Lung (tissue), 12 donors: ENCODE data around the gene NSF. TPM values are rescaled to one million over a fixed set of nuclear protein-coding genes. Genes with fewer than 3 reads are reported as not detected.

Experiments
- ATAC-seq: fragments of 200-7000 bp; cut with Tn5 transposase; one replicate; pipeline ENCODE4 v1.9.1; 2020; ENCODE audit warnings: moderate number of reproducible peaks; ENCODE audit not compliant: insufficient read depth, low FRiP score
- DNase-seq, 3 donors: peaks; one replicate each; pipeline ENCODE4 v3.0.0-alpha.2; 2013 to 2017
- H3K27ac ChIP-seq, 2 donors: one replicate each; pipeline ENCODE4 v1.5.1; 2013; ENCODE audit warnings: mild to moderate bottlenecking in 2 of 2, moderate library complexity in 2 of 2, control low read depth in 1 of 2, inconsistent platforms in 1 of 2, low read depth in 1 of 2, low read length in 1 of 2
- H3K27me3 ChIP-seq, 3 donors: one replicate each; pipeline ENCODE4 v1.5.1; 2013; ENCODE audit warnings: low read length in 2 of 3; ENCODE audit not compliant: control insufficient read depth in 3 of 3, insufficient read depth in 3 of 3
- H3K36me3 ChIP-seq, 4 donors: one replicate each; pipeline ENCODE4 v1.5.1; 2013; ENCODE audit warnings: low read length in 4 of 4, mild to moderate bottlenecking in 1 of 4, moderate library complexity in 1 of 4; ENCODE audit not compliant: control insufficient read depth in 4 of 4, insufficient read depth in 4 of 4
- H3K4me1 ChIP-seq, 5 donors: one replicate each; pipeline ENCODE4 v1.5.1; 2013; ENCODE audit warnings: low read length in 5 of 5, mild to moderate bottlenecking in 2 of 5, moderate library complexity in 1 of 5; ENCODE audit not compliant: control insufficient read depth in 5 of 5, insufficient read depth in 5 of 5
- H3K4me3 ChIP-seq: one replicate; pipeline ENCODE4 v1.5.1; 2013; ENCODE audit warnings: mild to moderate bottlenecking, control low read depth, moderate library complexity
- H3K9ac ChIP-seq, 2 donors: one replicate each; pipeline ENCODE4 v1.5.1; 2013; ENCODE audit warnings: low read length in 2 of 2, control low read depth in 1 of 2; ENCODE audit not compliant: insufficient read depth in 1 of 2
- H3K9me3 ChIP-seq, 4 donors: one replicate each; pipeline ENCODE4 v1.5.1; 2013; ENCODE audit warnings: low read length in 3 of 4, mild to moderate bottlenecking in 1 of 4, moderate library complexity in 1 of 4; ENCODE audit not compliant: control insufficient read depth in 4 of 4, insufficient read depth in 3 of 4
- CTCF ChIP-seq: IDR thresholded peaks from 2 replicates; pipeline ENCODE4 v1.5.1; 2012; ENCODE audit warnings: mild to moderate bottlenecking; ENCODE audit errors: control extremely low read depth, extremely low read depth
- WGBS, 2 donors: extraction: QIAGEN DNeasy Blood & Tissue Kit; methylation state at CpG; one replicate each; pipeline ENCODE4 v1.1.7; 2013; 5-methylcytosine and 5-hydroxymethylcytosine counted together
- polyA plus RNA-seq, 2 donors: library from polyadenylated mRNA; stranded (reverse); fragments of 200-250 nt; gene quantifications; one replicate each; pipeline ENCODE4 v1.2.1, GENCODE V29; 2013
- total RNA-seq, 2 donors: library from RNA; depleted of rRNA in 1 of 2; stranded (reverse); fragments of >200 nt in 1 of 2; gene quantifications; one replicate each; pipeline ENCODE4 v1.2.1, GENCODE V29; 2014 to 2021
- donor health status: control.
- donor health status: control.
- donor health status: Bipolar disorder and iron deficiency.
- donor health status: healthy.
- donor health status: DM: yes; HTN: yes; CAD: no.

Gene NSF
- total and polyA plus RNA-seq, 4 donors, result 7.3 to 41.9 (median 27.0) TPM

- Histone ChIP-seq H3K9me3 (no peaks in the 10 kb centered on the region), H3K4me3 (no peak overlapping the region), H3K36me3 (peaks cover 2 to 5% (median 4%) of the 10 kb centered on the region in 4 donors), H3K27me3 (no peaks in the 10 kb centered on the region), H3K4me1 (no peaks in the 10 kb centered on the region), H3K27ac (no peak overlapping the region), H3K9ac (no peak overlapping the region)
- TF ChIP-seq CTCF, result no peak
- DNase-seq (no peak), ATAC-seq (no peak)
Observed at GRCh38 chr17:46736100-46736499, 145.6 kb downstream of the NSF start.

- Histone ChIP-seq H3K9me3 (no peaks in the 10 kb centered on the region), H3K27me3 (no peaks in the 10 kb centered on the region), H3K4me1 (no peaks in the 10 kb centered on the region), H3K27ac (no peak overlapping the region), H3K9ac (no peak overlapping the region), H3K4me3 (no peak overlapping the region), H3K36me3 (peaks cover 2 to 5% (median 4%) of the 10 kb centered on the region in 4 donors)
- no peak for TF ChIP-seq CTCF
- WGBS, 2 donors, result 80 to 91% methylated on average over 4 of the region's 4 CpGs
- ATAC-seq (no peak), DNase-seq (no peak)
Observed at GRCh38 chr17:46737326-46737725, 146.9 kb downstream of the NSF start.

GRCh38 chr17:46738544-46738943 lies 148.1 kb downstream of the NSF start:
- Histone ChIP-seq H3K36me3 (peaks cover 0 to 7% (median 3%) of the 10 kb centered on the region in 4 donors), H3K9me3 (no peaks in the 10 kb centered on the region), H3K4me3 (no peak overlapping the region), H3K27me3 (no peaks in the 10 kb centered on the region), H3K9ac (no peak overlapping the region), H3K4me1 (peaks cover 0 to 2% (median 0%) of the 10 kb centered on the region in 5 donors), H3K27ac (no peak overlapping the region)
- DNase-seq (no peak), ATAC-seq (no peak)
- WGBS, 2 donors, result 96 to 100% methylated on average over 4 of the region's 4 CpGs
- TF ChIP-seq CTCF, result no peak

- DNase-seq (no peak), ATAC-seq (no peak)
- Histone ChIP-seq H3K27ac (no peak overlapping the region), H3K4me1 (peaks cover 0 to 2% (median 0%) of the 10 kb centered on the region in 5 donors), H3K36me3 (peaks cover 0 to 7% (median 1%) of the 10 kb centered on the region in 4 donors), H3K9me3 (no peaks in the 10 kb centered on the region), H3K9ac (no peak overlapping the region), H3K4me3 (no peak overlapping the region), H3K27me3 (no peaks in the 10 kb centered on the region)
- no peak for TF ChIP-seq CTCF
Observed at GRCh38 chr17:46739982-46740381, 149.5 kb downstream of the NSF start.
